ENCODE results near the gene COL9A1.

The COL9A1 gene

GRCh38 chr6:70241031-70241430 lies 61.9 kb downstream of the COL9A1 start:
- H3K4me1 ChIP-seq (ENCODE audit: control insufficient read depth, low read depth, low read length) = no peaks in the 10 kb centered on the region

GRCh38 chr6:70236343-70236742 lies 66.5 kb downstream of the COL9A1 start:
- no peak overlapping the region for H4K5ac ChIP-seq (ENCODE audit: low read length)
- H3K4me1 ChIP-seq (ENCODE audit: control insufficient read depth, low read depth, low read length) = no peaks in the 10 kb centered on the region
- no peak overlapping the region for H3K18ac ChIP-seq (ENCODE audit: low read length)
- no peak overlapping the region for H3K4me2 ChIP-seq (ENCODE audit: low read length)
- H3K36me3 ChIP-seq (ENCODE audit: control insufficient read depth, insufficient read depth, low read length) = no peaks in the 10 kb centered on the region
- no peak overlapping the region for H3K9ac ChIP-seq (ENCODE audit: low read length)
- no peak overlapping the region for H3K23ac ChIP-seq (ENCODE audit: low read length)
- H3K79me2 ChIP-seq (ENCODE audit: control insufficient read depth, insufficient read depth, low read length) = no peaks in the 10 kb centered on the region
- no peak overlapping the region for H2BK120ac ChIP-seq (ENCODE audit: low read depth, low read length)
- H2BK15ac ChIP-seq (replicated peaks; ENCODE audit: low read depth) = no peak overlapping the region
- no peaks in the 10 kb centered on the region for H3K27me3 ChIP-seq (ENCODE audit: insufficient read depth, low read length, poor library complexity)
- no peak overlapping the region for H3K4ac ChIP-seq (ENCODE audit: low read depth, low read length)
- no peak for DNase-seq
- no CpG with 5 or more reads among the region's 3 CpGs for WGBS (ENCODE audit: extremely low coverage, insufficient coverage, low lambda C conversion rate)
- no peak overlapping the region for H2AK5ac ChIP-seq (ENCODE audit: low read length)
- H3K27ac ChIP-seq (ENCODE audit: low read depth, low read length) = no peak overlapping the region
- no peaks in the 10 kb centered on the region for H3K79me1 ChIP-seq (ENCODE audit: low read length)
- no peak overlapping the region for H2BK5ac ChIP-seq (ENCODE audit: low read length)
- no peak overlapping the region for H3K4me3 ChIP-seq (ENCODE audit: low read length)
- no peak overlapping the region for H4K8ac ChIP-seq (ENCODE audit: low read depth, low read length)
- no peak overlapping the region for H3K56ac ChIP-seq (ENCODE audit: low read length)

More at GRCh38 chr6:70241031-70241430, 61.9 kb downstream of the COL9A1 start:
- H3K23ac ChIP-seq (ENCODE audit: low read length) = no peak overlapping the region
- H3K4me3 ChIP-seq (ENCODE audit: low read length) = no peak overlapping the region
- H2BK5ac ChIP-seq (ENCODE audit: low read length) = no peak overlapping the region
- no peak overlapping the region for H2BK15ac ChIP-seq (replicated peaks; ENCODE audit: low read depth)
- H2AK5ac ChIP-seq (ENCODE audit: low read length) = no peak overlapping the region
- DNase-seq = no peak
- H3K27me3 ChIP-seq (ENCODE audit: insufficient read depth, low read length, poor library complexity) = no peaks in the 10 kb centered on the region
- H3K4ac ChIP-seq (ENCODE audit: low read depth, low read length) = no peak overlapping the region
- no peak overlapping the region for H3K4me2 ChIP-seq (ENCODE audit: low read length)
- no peak overlapping the region for H3K56ac ChIP-seq (ENCODE audit: low read length)
- no CpG with 5 or more reads among the region's 3 CpGs for WGBS (ENCODE audit: extremely low coverage, insufficient coverage, low lambda C conversion rate)
- no peak overlapping the region for H3K27ac ChIP-seq (ENCODE audit: low read depth, low read length)
- H3K79me2 ChIP-seq (ENCODE audit: control insufficient read depth, insufficient read depth, low read length) = no peaks in the 10 kb centered on the region
- H4K8ac ChIP-seq (ENCODE audit: low read depth, low read length) = no peak overlapping the region
- H3K79me1 ChIP-seq (ENCODE audit: low read length) = no peaks in the 10 kb centered on the region
- H3K36me3 ChIP-seq (ENCODE audit: control insufficient read depth, insufficient read depth, low read length) = no peaks in the 10 kb centered on the region
- no peak overlapping the region for H4K5ac ChIP-seq (ENCODE audit: low read length)
- no peak overlapping the region for H2BK120ac ChIP-seq (ENCODE audit: low read depth, low read length)
- no peak overlapping the region for H3K9ac ChIP-seq (ENCODE audit: low read length)
- no peak overlapping the region for H3K18ac ChIP-seq (ENCODE audit: low read length)

GRCh38 chr6:70234561-70235236 lies 68.2 kb downstream of the COL9A1 start:
- Histone ChIP-seq H2BK120ac (ENCODE audit: low read depth, low read length) (no peak overlapping the region), H3K9ac (ENCODE audit: low read length) (no peak overlapping the region), H3K27me3 (ENCODE audit: insufficient read depth, low read length, poor library complexity) (no peaks in the 10 kb centered on the region), H3K36me3 (ENCODE audit: control insufficient read depth, insufficient read depth, low read length) (no peaks in the 10 kb centered on the region), H3K23ac (ENCODE audit: low read length) (no peak overlapping the region), H2AK5ac (ENCODE audit: low read length) (no peak overlapping the region), H4K5ac (ENCODE audit: low read length) (no peak overlapping the region), H2BK15ac (replicated peaks; ENCODE audit: low read depth) (no peak overlapping the region), H3K27ac (ENCODE audit: low read depth, low read length) (no peak overlapping the region), H4K8ac (ENCODE audit: low read depth, low read length) (no peak overlapping the region), H3K4me3 (ENCODE audit: low read length) (no peak overlapping the region), H2BK5ac (ENCODE audit: low read length) (no peak overlapping the region), H3K4me2 (ENCODE audit: low read length) (no peak overlapping the region), H3K4ac (ENCODE audit: low read depth, low read length) (no peak overlapping the region), H3K56ac (ENCODE audit: low read length) (no peak overlapping the region), H3K79me2 (ENCODE audit: control insufficient read depth, insufficient read depth, low read length) (no peaks in the 10 kb centered on the region), H3K18ac (ENCODE audit: low read length) (no peak overlapping the region), H3K4me1 (ENCODE audit: control insufficient read depth, low read depth, low read length) (no peaks in the 10 kb centered on the region), H3K79me1 (ENCODE audit: low read length) (no peaks in the 10 kb centered on the region)
- DNase-seq = no peak
- no CpG with 5 or more reads among the region's 7 CpGs for WGBS (ENCODE audit: extremely low coverage, insufficient coverage, low lambda C conversion rate)

- Histone ChIP-seq H2BK15ac (replicated peaks; ENCODE audit: low read depth) (no peak overlapping the region), H4K8ac (ENCODE audit: low read depth, low read length) (no peak overlapping the region), H3K4me1 (ENCODE audit: control insufficient read depth, low read depth, low read length) (no peaks in the 10 kb centered on the region), H2BK120ac (ENCODE audit: low read depth, low read length) (no peak overlapping the region), H3K79me2 (ENCODE audit: control insufficient read depth, insufficient read depth, low read length) (no peaks in the 10 kb centered on the region), H3K79me1 (ENCODE audit: low read length) (no peaks in the 10 kb centered on the region), H3K36me3 (ENCODE audit: control insufficient read depth, insufficient read depth, low read length) (no peaks in the 10 kb centered on the region), H3K4me3 (ENCODE audit: low read length) (no peak overlapping the region), H3K27ac (ENCODE audit: low read depth, low read length) (no peak overlapping the region), H3K56ac (ENCODE audit: low read length) (no peak overlapping the region), H3K23ac (ENCODE audit: low read length) (no peak overlapping the region), H2AK5ac (ENCODE audit: low read length) (no peak overlapping the region), H4K5ac (ENCODE audit: low read length) (no peak overlapping the region), H2BK5ac (ENCODE audit: low read length) (no peak overlapping the region), H3K9ac (ENCODE audit: low read length) (no peak overlapping the region), H3K4ac (ENCODE audit: low read depth, low read length) (no peak overlapping the region), H3K18ac (ENCODE audit: low read length) (no peak overlapping the region), H3K27me3 (ENCODE audit: insufficient read depth, low read length, poor library complexity) (no peaks in the 10 kb centered on the region), H3K4me2 (ENCODE audit: low read length) (no peak overlapping the region)
- no CpG with 5 or more reads among the region's 2 CpGs for WGBS (ENCODE audit: extremely low coverage, insufficient coverage, low lambda C conversion rate)
- DNase-seq = no peak
Observed at GRCh38 chr6:70231311-70231710, 71.6 kb downstream of the COL9A1 start.

GRCh38 chr6:70225055-70225454 lies 77.8 kb downstream of the COL9A1 start:
- Histone ChIP-seq H3K4me3 (ENCODE audit: low read length) (no peak overlapping the region), H3K27me3 (ENCODE audit: insufficient read depth, low read length, poor library complexity) (no peaks in the 10 kb centered on the region), H3K79me1 (ENCODE audit: low read length) (no peaks in the 10 kb centered on the region), H3K36me3 (ENCODE audit: control insufficient read depth, insufficient read depth, low read length) (no peaks in the 10 kb centered on the region), H2AK5ac (ENCODE audit: low read length) (no peak overlapping the region), H4K8ac (ENCODE audit: low read depth, low read length) (no peak overlapping the region), H3K18ac (ENCODE audit: low read length) (no peak overlapping the region), H3K4me2 (ENCODE audit: low read length) (no peak overlapping the region), H3K9ac (ENCODE audit: low read length) (no peak overlapping the region), H2BK120ac (ENCODE audit: low read depth, low read length) (no peak overlapping the region), H3K79me2 (ENCODE audit: control insufficient read depth, insufficient read depth, low read length) (no peaks in the 10 kb centered on the region), H3K56ac (ENCODE audit: low read length) (no peak overlapping the region), H3K4me1 (ENCODE audit: control insufficient read depth, low read depth, low read length) (no peaks in the 10 kb centered on the region), H2BK5ac (ENCODE audit: low read length) (no peak overlapping the region), H2BK15ac (replicated peaks; ENCODE audit: low read depth) (no peak overlapping the region), H3K23ac (ENCODE audit: low read length) (no peak overlapping the region), H3K27ac (ENCODE audit: low read depth, low read length) (no peak overlapping the region), H3K4ac (ENCODE audit: low read depth, low read length) (no peak overlapping the region), H4K5ac (ENCODE audit: low read length) (no peak overlapping the region)
- WGBS (ENCODE audit: extremely low coverage, insufficient coverage, low lambda C conversion rate) = no CpG with 5 or more reads among the region's 2 CpGs
- no peak for DNase-seq

- WGBS (ENCODE audit: extremely low coverage, insufficient coverage, low lambda C conversion rate) = no CpG with 5 or more reads among the region's 2 CpGs
- Histone ChIP-seq H3K4me1 (ENCODE audit: control insufficient read depth, low read depth, low read length) (no peaks in the 10 kb centered on the region), H4K5ac (ENCODE audit: low read length) (no peak overlapping the region), H2AK5ac (ENCODE audit: low read length) (no peak overlapping the region), H3K18ac (ENCODE audit: low read length) (no peak overlapping the region), H3K27me3 (ENCODE audit: insufficient read depth, low read length, poor library complexity) (no peaks in the 10 kb centered on the region), H3K56ac (ENCODE audit: low read length) (no peak overlapping the region), H3K4ac (ENCODE audit: low read depth, low read length) (no peak overlapping the region), H3K27ac (ENCODE audit: low read depth, low read length) (no peak overlapping the region), H3K79me2 (ENCODE audit: control insufficient read depth, insufficient read depth, low read length) (no peaks in the 10 kb centered on the region), H4K8ac (ENCODE audit: low read depth, low read length) (no peak overlapping the region), H3K9ac (ENCODE audit: low read length) (no peak overlapping the region), H3K79me1 (ENCODE audit: low read length) (no peaks in the 10 kb centered on the region), H3K23ac (ENCODE audit: low read length) (no peak overlapping the region), H3K36me3 (ENCODE audit: control insufficient read depth, insufficient read depth, low read length) (no peaks in the 10 kb centered on the region), H2BK120ac (ENCODE audit: low read depth, low read length) (no peak overlapping the region), H2BK5ac (ENCODE audit: low read length) (no peak overlapping the region), H2BK15ac (replicated peaks; ENCODE audit: low read depth) (no peak overlapping the region), H3K4me2 (ENCODE audit: low read length) (no peak overlapping the region), H3K4me3 (ENCODE audit: low read length) (no peak overlapping the region)
- no peak for DNase-seq
Observed at GRCh38 chr6:70222439-70222749, 80.5 kb downstream of the COL9A1 start.

Data from mesendoderm (in vitro differentiated cells).